Measurements from ENCODE around the gene MAPK13.

MAPK13 gene

GRCh38 chr6:36154286-36154685 lies 24.0 kb downstream of the MAPK13 start:
- DNase-seq (ENCODE audit: low read depth), result no peak

- no peak for DNase-seq (ENCODE audit: low read depth)
Measured at GRCh38 chr6:36155662-36156061, 25.3 kb downstream of the MAPK13 start.

DNA sequence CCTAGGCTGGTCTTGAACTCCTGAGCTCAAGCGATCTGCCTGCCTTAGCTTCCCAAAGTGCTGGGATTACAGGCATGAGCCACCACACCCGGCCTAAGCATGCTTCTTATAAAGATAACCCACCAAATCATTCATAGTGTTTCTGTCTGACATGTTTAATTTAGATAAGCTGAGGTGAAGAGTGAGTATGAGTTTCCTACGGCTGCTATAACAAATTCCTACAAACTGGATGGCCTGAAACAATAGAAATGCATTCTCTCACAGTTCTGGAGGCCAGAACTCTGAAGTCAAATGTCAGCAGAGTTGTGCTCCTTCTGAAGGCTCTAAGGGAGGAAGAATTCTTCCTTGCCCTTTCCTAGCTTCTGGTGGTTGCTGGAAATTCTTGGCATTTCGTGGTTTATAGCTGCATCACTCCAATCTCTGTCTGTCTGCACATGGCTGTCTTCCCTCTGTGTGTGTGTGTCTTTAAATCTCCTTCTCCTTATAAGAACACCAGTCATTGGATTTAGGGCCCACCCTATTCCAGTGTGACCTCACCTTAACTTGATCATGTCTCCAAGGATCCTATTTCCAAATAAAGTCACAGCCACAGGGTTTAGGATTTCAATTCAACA lies 29.9 kb downstream of the MAPK13 start:
- no peak for DNase-seq (ENCODE audit: low read depth)

DNA sequence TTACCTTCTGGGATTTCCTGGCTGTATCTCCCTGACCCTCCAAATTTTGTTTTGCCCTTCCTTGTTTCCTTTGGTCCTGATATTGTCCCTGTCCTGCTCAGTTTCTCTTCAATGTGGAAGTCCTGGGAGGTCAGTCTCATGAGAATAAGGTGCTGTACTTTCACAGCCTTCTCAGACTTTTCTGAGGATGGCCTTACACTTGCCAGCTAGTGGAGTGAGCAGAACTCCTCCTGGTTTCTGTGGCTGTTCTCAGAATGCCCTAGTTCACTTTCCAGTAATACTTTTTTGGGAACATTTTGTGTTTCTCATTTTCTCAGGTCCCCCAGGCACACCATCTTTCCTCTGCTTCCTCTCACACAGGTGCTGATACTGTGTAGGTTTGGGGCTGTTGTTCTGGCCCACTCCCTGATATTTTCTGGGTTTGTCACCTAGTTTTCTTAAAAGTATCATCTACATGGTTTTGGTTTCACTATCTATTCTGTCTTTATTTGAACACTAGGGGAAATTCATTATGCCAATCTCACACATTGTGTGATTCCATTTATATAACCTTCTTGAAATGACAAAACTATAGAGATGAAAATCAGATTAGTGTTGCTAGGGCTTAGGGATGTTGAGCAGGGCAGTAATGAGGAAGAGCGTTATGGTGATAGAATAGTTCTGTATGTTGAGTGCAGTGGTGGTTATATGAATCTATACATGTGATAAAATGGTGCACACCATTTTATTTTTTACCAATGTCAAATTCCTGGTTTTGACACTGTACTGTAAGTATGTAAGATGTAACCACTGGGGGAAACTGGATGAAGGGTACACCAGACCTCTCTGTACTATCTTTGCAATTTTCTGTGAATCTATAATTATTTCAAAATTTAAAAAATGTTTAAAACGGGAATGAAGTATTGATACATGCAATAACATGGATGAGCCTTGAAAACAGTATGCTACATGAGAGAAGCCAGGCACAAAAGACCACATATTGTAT lies 39.0 kb downstream of the MAPK13 start:
- DNase-seq (ENCODE audit: low read depth), result no peak

- DNase-seq (ENCODE audit: low read depth), result no peak
Measured at GRCh38 chr6:36170704-36171103, 40.4 kb downstream of the MAPK13 start.

- no peak for DNase-seq (ENCODE audit: low read depth)
Measured at GRCh38 chr6:36171573-36171972, 41.3 kb downstream of the MAPK13 start.

DNA sequence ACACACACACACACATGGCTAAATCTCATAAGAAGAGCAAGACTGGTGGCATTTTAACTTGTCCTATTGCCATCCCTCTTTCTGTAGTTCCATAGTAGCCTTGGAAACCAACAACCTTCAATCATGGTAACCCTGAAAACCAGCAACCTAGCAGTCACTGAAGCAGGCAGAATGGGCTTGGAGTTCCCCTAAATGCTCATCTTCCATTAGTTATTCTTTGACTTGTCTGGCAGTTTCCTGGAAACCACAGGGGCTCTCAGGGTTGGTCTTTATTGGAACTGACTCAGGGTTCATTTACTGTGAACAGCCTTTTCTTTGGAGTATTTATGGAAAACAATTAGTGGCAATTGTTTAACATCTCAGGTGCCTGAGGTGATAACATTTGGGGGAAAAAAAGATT lies 46.9 kb downstream of the MAPK13 start:
- no peak for DNase-seq (ENCODE audit: low read depth)

DNA sequence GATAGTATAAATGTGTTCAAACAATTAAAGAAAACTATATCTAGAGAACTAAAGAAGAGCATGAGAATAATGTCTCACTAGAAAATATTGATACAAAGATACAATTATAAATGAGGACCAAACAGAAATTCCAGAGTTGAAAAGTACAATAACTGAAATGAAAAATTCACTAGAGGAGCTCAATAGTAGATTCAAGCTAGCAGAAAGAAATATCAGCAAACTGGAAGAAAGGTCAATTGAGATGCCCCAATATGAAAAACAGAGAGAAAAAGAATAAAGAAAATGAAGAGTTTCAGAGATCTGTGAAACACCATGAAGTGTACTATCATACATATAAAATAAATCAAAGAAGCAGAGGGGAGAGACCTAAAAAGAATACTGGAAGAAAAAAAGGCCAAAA lies 48.2 kb downstream of the MAPK13 start:
- no peak for DNase-seq (ENCODE audit: low read depth)

DNA sequence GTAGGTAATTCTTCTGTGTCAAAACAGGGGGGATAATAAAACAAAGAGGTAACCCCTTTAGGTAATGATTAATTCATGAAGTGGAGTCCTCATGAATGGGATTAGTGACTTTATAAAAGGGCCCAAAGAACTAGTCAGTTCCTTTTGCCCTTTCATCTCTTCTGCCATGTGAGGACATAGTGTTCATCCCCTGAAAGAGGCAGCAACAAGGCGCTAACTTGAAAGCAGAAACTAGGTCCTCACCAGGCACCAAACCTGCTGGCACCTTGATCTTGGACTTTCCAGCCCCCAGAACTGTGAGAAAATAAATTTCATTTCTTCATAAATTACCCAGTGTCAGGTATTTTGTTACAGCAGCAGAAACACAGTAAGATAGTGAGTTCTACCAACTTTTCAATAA lies 49.8 kb downstream of the MAPK13 start:
- DNase-seq (ENCODE audit: low read depth), result no peak

DNA sequence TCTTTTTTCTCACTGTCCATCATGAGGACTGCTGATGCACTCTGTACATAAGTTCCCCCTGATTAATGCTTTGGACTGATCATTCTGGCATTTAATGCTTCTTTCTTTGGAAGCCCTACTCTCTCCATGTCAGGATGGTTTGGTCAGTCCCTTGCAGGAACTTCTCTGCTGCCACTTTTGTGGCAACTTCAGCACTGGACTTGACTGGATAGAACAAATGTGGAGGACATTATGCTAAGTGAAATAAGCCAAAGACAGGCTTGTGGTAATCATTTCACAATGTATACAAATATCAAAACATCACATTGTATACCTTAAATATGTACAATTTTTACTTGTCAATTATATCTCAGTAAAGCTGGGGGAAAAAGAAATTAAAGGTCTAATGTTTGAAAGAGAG lies 54.0 kb downstream of the MAPK13 start:
- DNase-seq (ENCODE audit: low read depth), result no peak

GRCh38 chr6:36186199-36186598 lies 55.9 kb downstream of the MAPK13 start:
- no peak for DNase-seq (ENCODE audit: low read depth)

- DNase-seq (ENCODE audit: low read depth), result no peak
Measured at GRCh38 chr6:36187446-36187845, 57.1 kb downstream of the MAPK13 start.

Measured in HS-5 (cell line).